Lower leg skin (tissue), 3 donors: ENCODE data around the gene FAH.

ENCODE experiments used
- CTCF ChIP-seq, 3 donors: fragments of 450-650 bp; IDR thresholded peaks; one replicate each; pipeline ENCODE4 v1.5.1; 2016; ENCODE audit warnings: antibody characterized with exemption in 3 of 3, mild to moderate bottlenecking in 3 of 3, moderate library complexity in 2 of 3
- POLR2A ChIP-seq, 2 donors: fragments of 450-650 bp; IDR thresholded peaks; one replicate each; pipeline ENCODE4 v1.6.1; 2016 to 2017; ENCODE audit warnings: antibody characterized with exemption in 2 of 2, mild to moderate bottlenecking in 1 of 2, moderate library complexity in 1 of 2

- TF ChIP-seq CTCF (IDR thresholded peaks at IDR 0.05) (no peak), POLR2A (IDR thresholded peaks at IDR 0.05) (no peak)
These were observed 39.2 kb downstream of the FAH start for GRCh38 chr15:80191897-80192595.
